Ovary (tissue), 9 donors: ENCODE results near the gene KIF21A. TPM values are rescaled to one million over a fixed set of nuclear protein-coding genes. Genes with fewer than 3 reads are reported as not detected.

Source experiments
- DNase-seq, 5 donors: peaks; one replicate each; pipeline ENCODE4 v3.0.0-alpha.2; 2019 to 2020
- H3K27ac ChIP-seq, 2 donors: fragments of 200-600 bp; one replicate each; pipeline versions ENCODE4 v1.5.1 to v1.8.0; 2019 to 2022
- H3K27me3 ChIP-seq: fragments of 200-600 bp; one replicate; pipeline ENCODE4 v1.8.0; 2022
- H3K36me3 ChIP-seq: fragments of 200-600 bp; sonication (generic); one replicate; pipeline ENCODE4 v1.5.1; 2019
- H3K4me1 ChIP-seq: one replicate; pipeline ENCODE4 v1.8.1; 2013; ENCODE audit warnings: mild to moderate bottlenecking, moderate library complexity; ENCODE audit not compliant: insufficient read depth
- H3K4me3 ChIP-seq: fragments of 200-600 bp; sonication (generic); one replicate; pipeline ENCODE4 v1.5.1; 2017
- H3K9me3 ChIP-seq, 2 donors: fragments of 200-600 bp in 1 of 2; sonication (generic) in 1 of 2; one replicate each; pipeline versions ENCODE4 v1.5.1 to v1.8.1; 2013 to 2019; ENCODE audit warnings: mild to moderate bottlenecking in 1 of 2, moderate library complexity in 1 of 2
- CTCF ChIP-seq, 3 donors: fragments of 450-650 bp in 2 of 3; fragments of 200-600 bp in 1 of 3; IDR thresholded peaks; one replicate each; pipeline versions ENCODE4 v1.5.1 to v1.8.0; 2016 to 2022; ENCODE audit warnings: antibody characterized with exemption in 3 of 3, mild to moderate bottlenecking in 1 of 3
- EP300 ChIP-seq: sonication (generic); formaldehyde crosslinking; IDR thresholded peaks from one replicate; pipeline ENCODE4 v1.6.1; 2017; ENCODE audit warnings: antibody characterized with exemption
- POLR2A ChIP-seq: fragments of 450-650 bp; IDR thresholded peaks from one replicate; pipeline ENCODE4 v1.6.1; 2017; ENCODE audit warnings: antibody characterized with exemption, mild to moderate bottlenecking, moderate library complexity
- WGBS, 3 donors: extraction: QIAGEN DNeasy Blood & Tissue Kit in 1 of 3; methylation state at CpG; one replicate each; pipeline versions ENCODE4 v1.1.5 to v1.1.7; 2013 to 2017; 5-methylcytosine and 5-hydroxymethylcytosine counted together
- intact Hi-C, 4 donors: fragments of 100-400 bp; cut with DNase I; formaldehyde crosslinking; loops; one replicate each; pipeline versions ENCODE4 v1.11.0 to v1.15.1; 2022 to 2023
- polyA plus RNA-seq, 2 donors: library from polyadenylated mRNA; stranded (reverse); fragments of 200-250 nt in 1 of 2; fragments of 350-450 nt in 1 of 2; fragmentation: Illumina TruSeq in 1 of 2; extraction: RNeasy Lipid Tissue Mini Kit (QIAGEN cat#74804) in 1 of 2; gene quantifications; one replicate each; pipeline ENCODE4 v1.2.3, GENCODE V29; 2013 to 2014
- total RNA-seq, 7 donors: library from RNA; depleted of rRNA in 2 of 7; stranded (reverse); fragments of >200 nt in 2 of 7; fragmentation: NEBNext Ultra II Directional in 3 of 7; extraction: Animal tissue kit (Norgen Biotek cat#: 25700) in 3 of 7; gene quantifications; one replicate each; pipeline versions ENCODE4 v1.1.0 to v1.2.4, GENCODE V29; 2016 to 2023
- donor health status: DM: no; HTN: no; CAD: no; lungs with moderate emphysema.
- donor health status: DM: no; HTN: no; CAD: no.
- donor health status: Bipolar disorder and iron deficiency.
- donor health status: DM: yes; HTN: yes; CAD: no.
- donor health status: DM: no; HTN: no; CAD: no.
- donor health status: DM: yes; HTN: yes; CAD: no.

The KIF21A gene
- total and polyA plus RNA-seq, 9 donors = 3.6 to 43.3 (median 11.8) TPM

- H3K36me3 ChIP-seq = no peaks in the 10 kb centered on the region
- no peak overlapping the region for H3K4me3 ChIP-seq
- no peaks in the 10 kb centered on the region for H3K4me1 ChIP-seq
- no peaks in the 10 kb centered on the region for H3K9me3 ChIP-seq
- TF ChIP-seq POLR2A = no peak
- no peak for TF ChIP-seq EP300
- TF ChIP-seq CTCF (IDR thresholded peaks at IDR 0.05) = no peak
- no peak overlapping the region for H3K27ac ChIP-seq
- DNase-seq = no peak
- intact Hi-C loops = no loop called here
- H3K27me3 ChIP-seq = no peaks in the 10 kb centered on the region
- WGBS, 3 donors = 76 to 77% (median 77%) methylated on average over 5 of the region's 5 CpGs
Observed at GRCh38 chr12:39393890-39394289, 49.0 kb downstream of the KIF21A start.

GRCh38 chr12:39393179-39393578 is 49.7 kb downstream of the KIF21A start:
- H3K27me3 ChIP-seq = no peaks in the 10 kb centered on the region
- intact Hi-C loops = no loop called here
- no peak for DNase-seq

GRCh38 chr12:39392154-39392925 is 50.6 kb downstream of the KIF21A start:
- intact Hi-C loops = no loop called here
- no peak overlapping the region for H3K27ac ChIP-seq
- no peaks in the 10 kb centered on the region for H3K4me1 ChIP-seq
- H3K9me3 ChIP-seq = no peaks in the 10 kb centered on the region
- no peak for DNase-seq
- WGBS, 3 donors = 92 to 97% (median 94%) methylated on average over 1 of the region's 1 CpG
- no peak for TF ChIP-seq EP300
- TF ChIP-seq CTCF (IDR thresholded peaks at IDR 0.05) = no peak
- TF ChIP-seq POLR2A = no peak
- no peaks in the 10 kb centered on the region for H3K36me3 ChIP-seq
- H3K27me3 ChIP-seq = no peaks in the 10 kb centered on the region
- H3K4me3 ChIP-seq = no peak overlapping the region

More at GRCh38 chr12:39393179-39393578, 49.7 kb downstream of the KIF21A start:
- Histone ChIP-seq H3K4me1 (no peaks in the 10 kb centered on the region), H3K27ac (no peak overlapping the region), H3K36me3 (no peaks in the 10 kb centered on the region), H3K9me3 (no peaks in the 10 kb centered on the region), H3K4me3 (no peak overlapping the region)
- 94 to 97% (median 96%) methylated on average over 2 of the region's 2 CpGs for WGBS, 3 donors
- TF ChIP-seq POLR2A = no peak
- no peak for TF ChIP-seq CTCF (IDR thresholded peaks at IDR 0.05)
- no peak for TF ChIP-seq EP300

GRCh38 chr12:39390752-39391151 is 52.2 kb downstream of the KIF21A start:
- no peak overlapping the region for H3K4me3 ChIP-seq
- no peaks in the 10 kb centered on the region for H3K36me3 ChIP-seq
- no peak for DNase-seq
- intact Hi-C loops = no loop called here
- no peak for TF ChIP-seq EP300
- TF ChIP-seq CTCF (IDR thresholded peaks at IDR 0.05) = no peak
- no peak for TF ChIP-seq POLR2A
- no peaks in the 10 kb centered on the region for H3K27me3 ChIP-seq
- no peaks in the 10 kb centered on the region for H3K4me1 ChIP-seq
- H3K27ac ChIP-seq = no peak overlapping the region
- H3K9me3 ChIP-seq = no peaks in the 10 kb centered on the region
